Measurements from ENCODE around the gene ZFYVE28.
A peak's percentile ranks its signal among the peaks of the same experiment; 100 is the strongest.
"Not testable (repeated sequence)": the region's sequence is repeated elsewhere in the genome, so short reads cannot be mapped to it uniquely, and the experiment has no call there.

ZFYVE28 gene

DNA sequence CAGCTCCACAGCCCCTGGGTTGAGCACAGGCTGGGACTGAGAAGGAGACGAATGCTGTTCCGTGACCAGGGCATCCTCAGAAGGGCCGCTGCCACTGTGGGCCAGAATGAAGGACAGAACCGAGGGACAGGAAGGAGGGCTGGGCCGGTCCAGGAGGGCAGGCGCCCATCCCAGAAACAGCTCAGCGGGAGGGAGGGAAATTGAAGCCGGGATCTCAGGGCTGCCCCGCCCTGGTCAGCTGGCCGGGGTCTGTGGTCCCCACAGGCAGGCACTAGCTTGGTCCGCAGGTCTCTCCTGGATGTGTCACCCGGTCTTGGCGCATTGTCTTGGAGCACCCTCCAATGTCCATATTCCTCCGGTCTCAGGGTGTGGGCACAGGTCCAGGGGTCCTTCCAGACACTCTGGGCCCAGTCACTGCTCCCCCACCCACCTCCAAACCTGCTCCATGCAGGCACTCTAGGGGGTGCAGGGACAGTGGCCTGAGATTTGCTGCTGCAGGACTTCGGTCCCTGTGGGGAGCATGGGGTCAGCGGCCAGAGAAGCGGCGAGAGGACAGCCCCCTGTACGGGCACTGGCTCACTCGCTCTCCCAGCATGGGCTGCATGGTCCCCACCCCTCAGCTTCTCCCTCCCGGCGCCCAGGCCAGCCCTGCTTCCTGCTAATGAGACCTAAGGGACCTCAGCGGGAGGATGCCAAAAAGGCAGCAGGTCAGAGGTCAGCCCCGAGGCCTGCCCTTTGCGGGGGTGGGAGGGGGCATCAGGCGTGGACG is 132.6 kb downstream of the ZFYVE28 start:
- no peak for DNase-seq

DNA sequence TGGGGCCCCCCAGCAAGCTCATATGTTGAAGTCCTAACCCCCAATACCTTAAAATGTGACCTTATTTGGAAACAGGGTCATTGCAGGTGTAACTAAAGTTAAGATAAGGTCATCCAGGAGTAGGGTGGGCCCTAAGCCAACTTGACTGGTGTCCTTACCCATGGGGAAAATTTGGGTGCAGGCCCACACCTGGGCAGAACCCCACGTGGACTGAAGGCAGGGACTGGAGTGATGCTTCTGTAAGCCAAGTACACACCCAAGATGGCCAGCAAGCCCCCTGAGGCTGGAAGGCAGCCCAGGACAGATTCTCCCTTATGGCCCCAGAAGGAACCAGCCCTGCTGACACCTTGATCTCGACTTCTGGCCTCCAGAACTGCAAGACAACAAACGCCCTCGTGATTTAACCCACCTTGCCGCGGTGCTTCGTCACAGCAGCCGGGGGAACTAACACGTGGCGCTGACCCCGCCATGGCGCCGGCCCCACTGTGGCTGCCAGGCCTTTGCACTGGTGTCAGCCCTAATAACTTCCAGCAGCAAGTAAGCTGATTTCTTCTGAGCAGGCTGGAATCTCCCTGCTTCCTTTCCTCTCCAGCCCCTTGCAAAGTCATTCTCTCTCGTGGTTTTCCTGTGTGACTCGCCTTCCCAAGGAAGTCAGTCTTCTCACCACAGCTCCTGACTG is 133.4 kb downstream of the ZFYVE28 start:
- DNase-seq: no peak

DNA sequence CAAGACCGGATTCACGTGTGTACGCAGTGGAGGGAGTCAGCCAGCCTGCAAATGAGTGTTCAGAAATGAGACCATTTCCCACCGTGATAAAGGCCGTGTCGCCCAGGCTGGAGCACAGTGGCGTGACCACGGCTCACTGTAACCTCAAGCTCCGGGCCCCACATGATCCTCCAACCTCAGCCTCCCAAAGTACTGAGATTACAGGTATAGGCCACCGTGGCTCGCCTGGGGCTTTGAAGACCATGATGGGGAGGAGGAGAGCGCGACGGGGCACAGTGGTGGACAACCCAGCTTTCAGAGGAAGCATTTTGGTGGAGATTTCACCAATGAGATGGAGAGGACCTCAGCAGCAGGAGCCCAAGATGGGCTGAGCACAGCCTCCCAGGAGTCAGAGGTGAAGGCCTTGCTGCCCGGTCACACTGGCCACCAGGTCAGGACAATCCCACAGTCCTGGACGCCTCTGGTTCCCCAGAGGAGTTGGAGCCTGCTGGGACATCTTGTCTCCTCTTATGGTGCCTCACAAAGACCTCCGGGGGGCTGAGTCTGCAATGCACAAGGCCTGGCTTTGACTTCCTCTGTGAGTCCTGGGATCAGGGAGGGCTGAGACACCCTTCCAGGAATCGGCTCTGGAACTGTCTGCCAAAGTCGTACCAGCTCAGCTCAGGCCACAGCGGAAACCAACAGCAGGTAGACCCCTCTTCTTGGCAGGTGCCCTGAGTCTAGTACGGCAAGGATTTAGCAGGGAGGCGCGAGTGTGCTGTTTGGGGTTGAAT is 134.1 kb downstream of the ZFYVE28 start:
- DNase-seq: no peak

DNA sequence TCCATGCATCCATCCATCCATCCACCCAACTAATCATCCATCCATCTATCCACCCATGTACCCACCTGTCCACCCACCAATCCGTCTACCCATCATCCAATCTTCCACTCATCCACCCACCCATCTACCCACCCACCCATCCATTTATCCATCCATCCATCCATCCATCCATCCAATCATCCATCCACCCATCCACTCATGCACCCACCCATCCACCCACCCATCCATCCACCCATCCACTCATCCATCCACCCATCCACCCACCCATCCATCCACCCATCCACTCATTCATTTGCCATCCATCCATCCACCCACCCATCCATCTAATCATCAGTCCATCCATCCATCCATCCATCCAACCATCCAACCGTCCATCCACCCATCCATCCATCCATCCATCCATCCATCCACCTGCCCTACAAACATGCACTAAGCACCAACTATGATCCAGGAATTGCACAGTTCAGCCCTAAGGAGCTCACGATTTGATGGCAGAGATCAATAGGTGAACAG is 135.2 kb downstream of the ZFYVE28 start:
- no peak for DNase-seq

DNA sequence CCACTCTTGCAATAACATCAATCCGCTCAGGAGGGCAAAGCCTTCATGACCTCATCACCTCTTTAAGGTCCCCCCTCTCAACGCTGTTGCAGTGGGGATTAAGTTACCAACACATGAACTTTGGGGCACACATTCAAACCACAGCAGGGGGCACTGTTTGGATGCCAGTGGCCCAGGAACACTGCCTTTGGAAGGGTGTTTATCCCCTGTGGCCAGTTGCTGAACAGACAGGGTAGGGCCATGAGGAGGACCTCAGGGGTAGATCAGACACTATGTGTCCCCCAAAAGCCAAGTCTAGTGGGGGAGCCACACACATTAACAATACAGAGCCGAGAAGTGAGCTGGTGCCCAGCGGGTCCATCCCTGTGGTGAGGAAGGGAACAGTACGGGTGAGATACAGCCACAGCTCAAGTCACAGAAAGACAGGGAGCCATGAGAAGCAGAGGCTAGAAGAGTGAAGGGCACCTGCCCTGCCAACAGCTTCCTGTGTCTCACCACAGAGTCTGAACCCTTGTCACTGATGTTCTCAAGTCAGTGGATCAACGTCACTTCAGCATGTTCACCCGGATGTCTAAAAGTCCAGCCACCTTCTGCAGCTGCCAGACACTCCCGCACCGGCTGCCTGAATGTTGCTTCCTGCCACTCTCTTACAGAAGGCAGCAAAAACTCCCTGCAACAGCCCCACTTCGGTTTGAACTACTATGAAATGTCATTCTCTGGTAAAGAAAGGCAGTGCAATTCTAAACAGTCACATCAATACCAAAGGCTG is 136.7 kb downstream of the ZFYVE28 start:
- peak in 1 of 2 experiments; percentile 15 for DNase-seq

DNA sequence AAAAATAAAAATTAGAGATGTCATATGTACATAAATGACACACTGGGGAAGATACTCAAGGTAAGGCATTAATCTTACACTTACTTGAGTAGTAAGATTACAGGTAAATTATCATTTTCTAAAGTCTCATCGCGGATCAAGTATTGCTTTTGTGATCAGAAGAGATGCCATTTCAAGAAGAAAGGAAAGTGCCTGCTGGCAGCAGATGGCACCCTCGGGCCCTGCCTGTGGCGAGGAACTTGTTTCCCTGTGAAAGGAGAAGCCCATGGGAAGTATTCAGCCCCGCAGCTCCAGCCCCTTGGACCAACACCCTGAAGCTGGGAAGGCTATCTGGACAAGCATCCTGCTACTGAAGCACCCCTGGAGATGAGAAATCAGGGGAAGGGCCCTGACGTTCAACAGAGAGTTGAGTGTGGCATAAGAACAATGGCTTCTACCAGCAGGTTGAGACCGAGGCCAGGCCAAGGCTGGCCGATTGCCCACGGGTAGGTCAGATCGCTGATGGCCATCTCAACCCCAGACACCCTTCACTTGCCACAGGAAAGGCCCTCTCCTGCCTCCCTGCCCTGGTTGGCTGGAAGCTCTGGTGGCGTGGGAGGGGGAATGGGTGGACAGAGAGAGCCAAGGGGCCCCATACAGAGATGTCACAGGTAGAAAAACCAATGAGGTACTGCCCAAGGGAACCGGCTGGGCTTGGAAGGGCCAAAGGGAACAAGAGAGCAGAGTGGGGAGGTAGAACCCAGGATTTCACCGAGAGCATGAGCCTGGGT is 137.7 kb downstream of the ZFYVE28 start:
- no peak for DNase-seq

DNA sequence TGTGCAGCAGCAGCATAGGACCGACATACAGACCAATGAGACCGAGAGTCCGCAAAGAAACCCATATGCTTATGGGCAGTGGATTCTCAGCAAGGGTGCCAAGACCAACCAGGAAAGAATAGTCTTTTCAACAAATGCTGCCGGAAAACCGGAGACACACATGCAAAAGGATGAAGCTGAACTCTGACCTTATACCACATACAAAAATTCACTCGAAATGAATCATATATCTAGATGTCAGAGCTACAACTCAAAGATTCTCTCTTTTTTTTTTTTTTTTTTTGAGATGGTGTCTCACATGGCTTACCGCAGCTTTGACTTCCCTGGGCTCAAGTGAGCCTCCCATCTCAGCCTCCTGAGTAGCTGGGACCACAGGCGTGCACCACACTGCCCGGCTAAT is 140.5 kb downstream of the ZFYVE28 start:
- DNase-seq: no peak

DNA sequence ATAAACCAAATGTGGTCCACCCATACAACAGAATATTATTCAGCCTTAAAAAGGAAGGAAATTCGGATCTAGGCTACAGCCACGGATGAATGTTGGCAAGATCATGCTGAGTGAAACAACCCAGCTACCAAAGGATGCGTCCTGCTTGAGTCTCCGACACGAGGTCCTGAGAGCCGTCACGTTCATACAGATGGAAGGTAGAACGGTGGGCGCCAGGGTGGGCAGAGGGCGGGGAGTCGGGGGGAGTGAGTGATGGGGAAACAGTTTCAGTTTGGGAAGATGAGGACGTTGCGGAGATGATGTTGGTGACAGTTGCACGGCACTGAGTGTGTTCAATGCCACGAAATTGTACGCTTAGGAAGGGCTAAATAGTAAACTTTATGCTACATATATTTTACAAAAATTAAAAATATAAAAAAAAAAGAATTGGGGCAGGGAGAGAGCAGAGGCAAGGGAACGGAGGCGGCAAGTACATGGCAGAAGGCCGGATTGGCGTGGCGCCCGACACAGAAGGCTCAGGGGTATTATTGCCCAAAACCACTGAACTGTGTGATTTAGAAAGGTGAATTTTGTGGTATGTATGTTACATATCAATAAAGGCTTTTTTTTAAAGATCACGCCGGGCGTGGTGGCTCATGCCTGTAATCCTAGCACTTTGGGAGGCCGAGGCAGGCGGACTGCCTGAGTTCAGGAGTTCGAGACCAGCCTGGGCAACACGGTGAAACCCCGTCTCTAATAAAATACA is 141.7 kb downstream of the ZFYVE28 start:
- no peak for DNase-seq

DNA sequence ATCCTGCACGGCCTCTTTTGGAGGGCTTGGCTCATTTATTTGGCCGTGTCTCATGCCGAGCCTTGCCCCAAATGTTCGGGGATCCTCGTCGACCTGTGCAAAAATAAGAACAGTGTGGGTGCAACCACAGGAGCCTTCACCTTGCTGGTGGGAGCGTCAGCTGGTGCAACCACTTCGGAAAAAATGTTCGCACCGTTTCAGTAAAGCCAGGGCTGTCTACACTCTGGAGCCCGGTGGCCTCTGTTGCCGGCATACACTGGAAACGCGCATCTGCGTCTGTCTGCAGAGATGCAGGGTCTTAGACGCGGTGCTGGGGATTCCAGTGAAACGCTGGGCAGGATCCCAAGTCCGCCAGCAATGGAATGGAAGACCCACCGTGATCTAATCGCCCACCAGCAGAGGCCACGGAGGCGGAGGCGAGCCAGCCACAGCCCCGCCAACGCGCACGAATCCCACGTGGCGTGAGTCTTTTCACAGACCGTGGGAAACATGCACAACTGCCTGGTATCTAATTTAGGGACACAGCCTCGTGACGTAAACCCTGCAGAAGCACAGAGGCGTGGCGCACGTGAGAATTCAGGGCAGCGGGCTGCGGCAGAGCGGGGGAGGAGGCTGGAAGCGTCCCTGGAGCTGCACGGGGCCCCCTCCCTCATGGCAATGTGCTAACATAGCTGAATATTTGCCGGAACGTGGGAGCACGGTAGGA is 142.7 kb downstream of the ZFYVE28 start:
- no peak for DNase-seq

DNA sequence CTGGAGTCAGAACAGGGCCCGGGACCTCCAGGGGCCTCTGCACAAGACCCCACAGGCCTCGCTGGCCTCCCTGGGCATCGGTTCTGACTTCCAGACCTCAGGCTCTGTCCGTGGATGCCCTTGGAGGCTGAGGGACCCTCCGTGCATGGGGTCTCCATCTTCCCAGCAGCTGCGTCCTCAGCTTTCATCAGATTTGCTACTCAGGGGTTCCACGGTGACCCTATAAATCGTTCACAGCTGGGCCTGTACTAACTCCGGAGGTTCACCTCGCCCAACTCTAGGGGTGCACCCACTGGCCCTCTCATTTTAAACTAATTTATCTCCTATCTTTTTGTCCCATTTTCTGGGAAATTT is 143.4 kb downstream of the ZFYVE28 start:
- not testable (repeated sequence) for DNase-seq

DNA sequence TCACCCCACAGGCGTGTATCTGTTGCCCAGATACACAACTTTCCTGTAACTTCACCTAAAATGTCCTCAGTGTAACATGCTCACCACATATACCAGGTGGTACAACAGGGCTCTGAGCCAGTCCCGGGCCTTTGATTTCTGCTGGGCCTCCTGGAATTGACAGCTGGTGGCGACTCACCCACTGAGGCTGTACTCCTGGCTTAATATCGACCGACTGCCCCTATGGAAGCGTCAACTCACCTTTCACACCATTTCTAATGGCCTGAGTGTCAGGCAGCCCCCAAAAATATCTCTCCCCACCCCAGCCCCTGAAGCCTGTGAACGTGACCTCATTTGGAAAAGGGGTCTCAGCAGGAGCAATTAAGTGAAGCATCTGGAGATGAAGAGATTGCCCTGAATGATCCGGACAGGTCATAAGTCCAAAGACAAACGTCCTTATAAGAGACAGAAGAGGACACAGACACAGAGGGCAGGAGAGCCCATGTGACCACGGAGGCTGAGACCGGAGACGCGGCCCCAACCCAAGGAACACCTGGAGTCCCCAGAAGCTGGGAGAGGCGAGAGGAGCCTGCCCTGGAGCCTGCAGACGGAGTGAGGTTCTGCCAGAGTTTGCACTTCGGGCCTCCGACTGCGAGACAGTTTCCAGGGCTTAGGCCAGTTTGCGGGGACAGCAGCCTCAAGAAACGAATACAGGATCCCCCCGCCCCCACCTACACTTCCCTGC is 144.0 kb downstream of the ZFYVE28 start:
- DNase-seq: no peak

DNA sequence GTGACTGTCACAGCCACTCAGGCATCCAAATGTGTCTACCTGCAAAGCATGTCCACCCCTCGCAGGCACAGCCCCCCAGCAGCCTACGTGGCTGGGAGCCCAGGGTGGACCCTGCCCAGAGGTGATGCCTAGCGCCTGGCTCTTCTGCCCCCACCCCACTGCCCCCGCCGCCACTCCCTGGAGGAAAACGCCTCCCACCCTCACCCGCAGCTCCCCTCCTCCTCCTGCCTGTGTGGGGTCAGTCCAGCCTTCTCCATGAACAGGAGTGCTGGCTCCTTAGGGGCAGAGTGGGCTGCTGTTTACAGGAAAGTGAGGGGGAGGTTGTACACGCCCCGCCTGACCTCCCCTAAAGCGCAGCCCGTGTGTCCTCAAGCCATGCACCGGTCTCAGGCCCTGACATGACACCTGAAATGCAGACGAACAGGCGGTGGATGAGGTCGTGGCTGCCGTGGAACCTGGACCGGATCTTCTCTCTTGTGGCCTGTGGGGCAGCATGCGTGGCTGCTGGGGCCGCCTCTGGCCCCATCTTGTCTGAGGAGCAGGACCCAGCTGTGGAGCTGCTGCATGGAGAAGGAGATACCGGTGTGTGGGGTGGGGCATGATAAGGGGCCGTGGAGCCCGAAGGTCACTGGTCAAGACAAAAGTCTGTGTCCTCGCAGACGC is 144.7 kb downstream of the ZFYVE28 start:
- DNase-seq: no peak

DNA sequence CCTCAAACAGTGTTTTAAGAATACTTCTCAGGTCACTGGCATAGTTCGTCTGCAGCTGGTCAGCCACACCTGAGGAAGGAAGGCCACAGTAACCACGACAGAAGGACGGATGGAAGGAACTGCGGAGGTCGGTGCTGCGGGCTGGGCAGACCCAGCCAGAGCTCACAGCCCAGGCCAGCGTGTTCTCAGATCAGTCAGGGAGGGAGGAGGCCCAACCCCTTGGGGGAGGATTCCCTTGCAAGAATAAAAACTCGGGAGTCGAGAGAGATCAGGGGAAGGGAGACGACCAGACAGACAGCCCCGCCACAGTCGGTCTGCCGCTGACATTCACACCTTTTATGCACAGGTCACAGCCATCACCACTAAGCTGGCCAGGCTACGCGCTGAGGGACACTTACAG is 145.2 kb downstream of the ZFYVE28 start:
- no peak for DNase-seq

DNA sequence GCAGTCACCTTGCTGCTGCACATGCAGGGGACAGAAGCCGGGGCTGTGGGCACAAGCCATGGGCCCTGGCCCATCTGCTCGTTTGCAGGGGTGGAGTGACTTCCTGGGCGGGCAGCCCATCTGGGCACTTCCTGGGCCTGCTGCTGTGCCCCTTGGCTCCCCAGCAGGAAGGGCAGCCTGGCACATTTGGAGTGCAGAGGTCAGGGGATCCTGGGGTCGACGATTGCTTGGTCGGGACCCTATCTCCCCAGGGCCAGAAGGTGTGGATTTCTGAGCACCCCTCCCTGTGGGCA is 145.7 kb downstream of the ZFYVE28 start:
- no peak for DNase-seq

DNA sequence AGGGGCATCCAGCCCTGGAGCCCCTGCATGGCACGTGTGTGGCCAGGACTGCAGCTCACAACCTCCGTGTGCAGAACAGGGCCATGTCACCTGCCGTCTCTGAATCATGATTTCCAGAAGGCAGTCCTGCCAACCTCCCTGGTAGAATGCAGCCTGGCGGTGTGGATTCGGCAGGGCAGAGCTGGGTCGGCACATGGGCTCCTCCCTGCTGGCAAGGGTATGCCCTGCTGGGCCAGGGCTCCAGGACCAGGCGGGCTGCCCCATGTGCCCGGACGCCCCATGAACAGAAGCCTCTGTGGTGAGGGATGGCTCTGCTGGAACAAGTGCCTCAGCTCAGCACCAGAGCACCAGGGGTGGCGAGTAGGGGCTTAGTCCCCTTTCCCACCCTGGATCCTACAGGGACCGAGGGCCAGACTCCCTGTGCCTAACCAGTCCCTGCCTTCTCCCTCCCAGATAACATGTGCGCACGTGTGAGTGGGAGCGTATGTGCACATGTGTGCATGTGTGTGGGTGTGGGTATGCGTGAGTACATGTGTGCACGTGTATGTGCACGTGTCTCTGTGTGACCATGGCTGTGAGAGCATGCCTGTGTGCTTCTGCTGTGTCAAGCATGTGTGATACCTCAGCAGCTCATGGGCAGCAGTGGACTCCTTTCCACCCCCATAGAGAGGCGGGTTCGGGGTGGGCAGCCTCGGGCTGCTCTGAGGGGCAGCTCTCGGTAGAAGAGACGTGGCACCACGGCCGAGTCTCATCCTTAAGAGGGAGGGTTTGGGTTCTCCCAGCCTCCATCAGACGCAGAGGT is 146.2 kb downstream of the ZFYVE28 start:
- DNase-seq: no peak

DNA sequence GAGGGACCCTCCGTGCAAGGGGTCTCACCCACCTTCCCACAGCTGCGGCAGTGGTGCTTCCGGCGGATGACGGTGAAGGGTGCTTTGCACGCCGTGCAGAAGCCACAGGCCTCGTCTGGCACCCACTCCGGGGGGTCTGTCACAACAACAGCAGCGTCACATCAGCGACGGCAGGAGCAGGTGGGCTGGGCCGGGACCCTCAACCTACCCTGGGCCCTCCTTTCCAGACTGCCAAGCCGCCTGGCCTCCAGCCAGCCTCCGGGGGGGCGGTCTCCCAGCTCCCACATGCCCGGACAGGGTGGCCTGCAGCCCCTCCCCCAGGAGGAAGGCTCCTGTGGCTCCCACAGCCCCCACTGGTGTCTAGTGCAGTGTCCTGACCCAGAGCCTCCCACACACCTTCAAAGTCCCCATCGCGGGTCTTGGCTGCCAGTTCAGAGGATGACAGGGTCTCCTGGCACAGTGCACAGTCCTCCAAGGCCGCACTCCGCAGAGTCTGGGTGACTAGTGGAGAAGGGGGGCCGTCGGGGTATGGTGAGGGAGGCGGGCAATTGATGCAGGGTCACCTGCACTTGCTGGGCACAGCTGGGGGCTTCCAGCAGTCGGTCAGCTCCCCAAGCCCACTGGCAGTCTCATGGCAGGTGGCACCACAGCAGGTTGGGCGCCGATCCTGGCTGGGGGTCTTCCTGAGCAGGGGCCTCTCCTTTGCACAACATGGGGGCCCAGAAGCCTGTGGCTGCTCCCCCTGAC is 147.0 kb downstream of the ZFYVE28 start:
- no peak for DNase-seq

DNA sequence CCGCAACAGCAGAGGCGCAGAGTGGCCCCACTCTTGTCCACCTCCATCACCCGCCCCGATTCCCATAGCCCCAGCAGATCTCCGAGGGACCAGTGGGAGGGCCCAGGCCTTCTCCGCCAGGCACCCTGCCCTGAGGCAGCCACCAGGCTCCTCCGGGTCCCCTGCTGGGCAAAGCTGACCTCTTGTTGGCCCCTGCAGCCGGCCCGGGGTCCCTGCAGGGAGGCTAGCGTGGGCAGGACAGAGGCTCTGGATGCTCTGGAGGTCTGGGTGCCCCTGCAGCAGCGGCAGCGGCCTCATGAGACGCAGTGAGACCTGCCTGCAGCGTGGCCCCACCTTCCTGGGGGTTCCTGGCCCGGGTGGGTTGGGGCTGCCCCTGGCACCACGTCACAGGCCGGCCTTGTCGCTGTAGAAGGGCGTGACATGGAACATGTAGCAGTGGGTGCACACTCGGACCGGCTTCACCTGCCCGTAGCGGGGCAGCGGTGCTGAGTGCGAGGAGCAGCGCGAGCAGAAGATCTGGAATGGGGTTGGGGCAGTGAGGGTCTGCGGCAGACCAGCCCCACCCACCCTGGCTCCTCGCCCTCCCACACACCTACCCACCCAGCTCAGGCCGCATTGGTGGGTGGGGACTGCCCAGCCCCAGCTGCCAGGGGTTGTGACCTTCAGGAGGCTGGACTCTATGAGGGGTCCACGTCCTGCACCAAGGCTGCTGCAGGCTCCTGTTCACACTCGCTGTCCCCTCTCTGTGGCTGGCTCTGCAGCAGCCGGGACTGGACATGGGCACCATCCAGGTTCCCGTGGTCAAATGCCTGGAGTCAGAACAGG is 147.9 kb downstream of the ZFYVE28 start:
- no peak for DNase-seq
